Activated T-cell treated with anti-CD3 and anti-CD28 coated beads, Interleukin-2, amount 50 U/mL, for 4 hours (primary cell): Measurements from ENCODE around the gene LMO4. TPM values are rescaled to one million over a fixed set of nuclear protein-coding genes. Genes with fewer than 3 reads are reported as not detected.

ENCODE experiments used
- ATAC-seq, 2 donors: fragments of 200-7000 bp; cut with Tn5 transposase; one replicate each; pipeline ENCODE4 v1.10.0; 2021
- DNase-seq: peaks from one replicate; pipeline ENCODE4 v3.0.0-alpha.2; 2020
- H3K27me3 Mint-ChIP-seq: one replicate; pipeline ENCODE4 v1.8.0; 2021; ENCODE audit warnings: low read depth, mixed read lengths
- H3K36me3 Mint-ChIP-seq: one replicate; pipeline ENCODE4 v1.8.0; 2022; ENCODE audit warnings: mixed read lengths; ENCODE audit not compliant: insufficient read depth
- H3K4me1 Mint-ChIP-seq: one replicate; pipeline ENCODE4 v1.8.0; 2021; ENCODE audit warnings: low read depth, mixed read lengths
- H3K4me3 Mint-ChIP-seq: one replicate; pipeline ENCODE4 v1.8.0; 2021; ENCODE audit warnings: mild to moderate bottlenecking, moderate library complexity, mixed read lengths
- H3K9me3 Mint-ChIP-seq: one replicate; pipeline ENCODE4 v1.8.0; 2021; ENCODE audit warnings: mixed read lengths
- total RNA-seq, 3 donors: library from RNA; stranded (reverse); gene quantifications; one replicate each; pipeline ENCODE4 v1.2.1, GENCODE V29; 2021

The LMO4 gene
- total RNA-seq, 3 donors from 2014 or later = 10.0 to 19.8 (median 19.0) TPM

DNA sequence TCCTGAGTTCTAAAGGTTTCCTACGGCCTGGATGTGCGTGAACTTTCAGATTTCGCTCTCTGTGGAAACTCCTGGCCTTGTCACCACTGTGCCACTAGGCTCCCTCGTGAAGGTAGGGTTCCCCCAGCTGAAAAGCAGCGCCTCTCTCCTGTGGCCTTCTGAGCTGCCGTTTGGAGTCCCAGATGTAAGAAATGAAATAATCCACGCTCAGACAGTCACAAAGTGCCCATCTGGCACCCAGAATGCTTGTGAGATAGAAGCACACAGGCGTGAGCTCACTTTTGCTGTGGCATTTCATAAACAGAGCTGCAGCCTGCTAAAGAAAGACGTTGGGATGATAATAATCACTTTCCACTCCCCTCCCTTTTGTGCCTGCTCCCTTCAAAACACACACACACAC is 65.8 kb downstream of the LMO4 start:
- Mint-ChIP-seq H3K36me3 (no peaks in the 10 kb centered on the region), H3K4me1 (no peaks in the 10 kb centered on the region), H3K27me3 (no peaks in the 10 kb centered on the region), H3K9me3 (no peaks in the 10 kb centered on the region), H3K4me3 (no peak overlapping the region)
- ATAC-seq = no peak
- DNase-seq = no peak

DNA sequence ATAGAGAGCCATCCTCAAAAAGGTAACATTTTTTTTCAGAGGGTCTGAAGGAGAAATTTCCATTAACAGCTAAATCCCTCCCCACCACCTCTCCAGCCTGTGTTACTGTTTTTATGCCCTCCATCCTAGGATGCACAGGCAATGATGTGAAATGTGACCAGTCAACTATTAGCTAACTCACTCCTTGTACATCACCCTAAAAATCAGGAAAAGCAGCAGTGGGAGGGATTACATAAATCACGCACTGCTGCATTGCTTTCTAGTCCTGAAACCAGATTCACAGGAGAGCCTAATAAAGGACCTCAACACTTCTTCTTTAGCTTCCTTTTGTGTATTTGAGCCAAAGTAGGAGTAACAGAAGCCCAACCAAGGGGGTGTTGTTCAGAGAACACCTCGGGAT is 66.3 kb downstream of the LMO4 start:
- H3K4me3 Mint-ChIP-seq = no peak overlapping the region
- H3K4me1 Mint-ChIP-seq = no peaks in the 10 kb centered on the region
- ATAC-seq (no peak), DNase-seq (no peak)
- H3K36me3 Mint-ChIP-seq = no peaks in the 10 kb centered on the region
- no peaks in the 10 kb centered on the region for H3K27me3 Mint-ChIP-seq
- no peaks in the 10 kb centered on the region for H3K9me3 Mint-ChIP-seq
